Esophagus squamous epithelium (tissue), 4 donors: ENCODE results near the gene MAML3.

Experiments used
- POLR2A ChIP-seq, 4 donors: fragments of 450-650 bp; IDR thresholded peaks; one replicate each; pipeline ENCODE4 v1.6.1; 2017; ENCODE audit warnings: antibody characterized with exemption in 4 of 4, mild to moderate bottlenecking in 4 of 4, moderate library complexity in 3 of 4
- TF ChIP-seq, protein P1 (sequence below), 6 experiments: fragments of 450-650 bp in 4 of 6; fragments of 200-600 bp in 2 of 6; sonication (generic) in 2 of 6; IDR thresholded peaks; one replicate each; pipeline ENCODE4 v1.5.1; 2016 to 2019; ENCODE audit warnings: antibody characterized with exemption in 6 of 6, mild to moderate bottlenecking in 4 of 6, moderate library complexity in 4 of 6

DNA sequence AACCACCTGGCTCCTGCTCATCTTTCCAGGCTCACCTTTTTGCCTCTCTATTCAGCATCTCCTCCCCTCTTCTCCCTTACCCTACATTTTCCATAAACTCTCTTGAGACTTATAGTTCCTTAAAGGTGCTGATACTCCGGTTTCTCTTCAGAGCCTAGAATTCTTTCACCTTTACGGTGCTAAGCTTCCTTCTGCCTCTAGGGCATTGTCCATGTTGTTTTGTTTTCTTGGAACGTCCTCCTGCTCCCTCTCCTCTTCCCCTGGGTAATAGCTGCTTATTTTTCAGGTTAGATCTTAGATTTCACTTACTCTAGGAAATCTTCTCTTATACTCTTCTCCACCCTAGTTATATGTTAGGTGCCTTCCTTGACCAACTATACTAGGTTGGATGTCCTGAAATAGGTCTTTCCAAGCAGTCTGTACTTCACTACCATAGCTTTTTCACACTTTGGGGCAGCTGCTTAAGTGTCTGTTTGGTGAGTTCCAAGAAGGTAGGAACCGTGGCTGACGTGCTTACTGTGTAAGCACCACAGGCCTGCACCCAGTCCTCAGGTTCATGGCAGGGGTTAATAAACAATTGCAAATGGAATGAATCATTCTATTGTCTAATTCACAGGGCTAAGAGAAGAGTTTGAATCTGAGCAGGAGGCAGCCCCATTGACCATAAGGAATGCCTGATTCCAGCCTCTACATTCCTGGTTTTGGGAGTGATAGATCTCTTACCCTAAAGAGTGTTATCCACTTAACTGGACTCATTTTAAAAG lies 260.8 kb downstream of the MAML3 start:
- TF ChIP-seq, protein P1, sequence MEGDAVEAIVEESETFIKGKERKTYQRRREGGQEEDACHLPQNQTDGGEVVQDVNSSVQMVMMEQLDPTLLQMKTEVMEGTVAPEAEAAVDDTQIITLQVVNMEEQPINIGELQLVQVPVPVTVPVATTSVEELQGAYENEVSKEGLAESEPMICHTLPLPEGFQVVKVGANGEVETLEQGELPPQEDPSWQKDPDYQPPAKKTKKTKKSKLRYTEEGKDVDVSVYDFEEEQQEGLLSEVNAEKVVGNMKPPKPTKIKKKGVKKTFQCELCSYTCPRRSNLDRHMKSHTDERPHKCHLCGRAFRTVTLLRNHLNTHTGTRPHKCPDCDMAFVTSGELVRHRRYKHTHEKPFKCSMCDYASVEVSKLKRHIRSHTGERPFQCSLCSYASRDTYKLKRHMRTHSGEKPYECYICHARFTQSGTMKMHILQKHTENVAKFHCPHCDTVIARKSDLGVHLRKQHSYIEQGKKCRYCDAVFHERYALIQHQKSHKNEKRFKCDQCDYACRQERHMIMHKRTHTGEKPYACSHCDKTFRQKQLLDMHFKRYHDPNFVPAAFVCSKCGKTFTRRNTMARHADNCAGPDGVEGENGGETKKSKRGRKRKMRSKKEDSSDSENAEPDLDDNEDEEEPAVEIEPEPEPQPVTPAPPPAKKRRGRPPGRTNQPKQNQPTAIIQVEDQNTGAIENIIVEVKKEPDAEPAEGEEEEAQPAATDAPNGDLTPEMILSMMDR (IDR thresholded peaks at IDR 0.05), result peak in 2 of 6 experiments; percentile 5 to 53
- TF ChIP-seq POLR2A (IDR thresholded peaks at IDR 0.05), result no peak
